ENCODE measurements around the gene ZSCAN25. TPM values are rescaled to one million over a fixed set of nuclear protein-coding genes. Genes with fewer than 3 reads are reported as not detected.

The ZSCAN25 gene
- total RNA-seq, 1 experiment from 2014 or later: 3.8 TPM

GRCh38 chr7:99665312-99666012, 48.7 kb downstream of the ZSCAN25 start:
- Histone ChIP-seq H3K4me3 (no peak overlapping the region), H3K9me3 (no peaks in the 10 kb centered on the region)
- DNase-seq: no peak

DNA sequence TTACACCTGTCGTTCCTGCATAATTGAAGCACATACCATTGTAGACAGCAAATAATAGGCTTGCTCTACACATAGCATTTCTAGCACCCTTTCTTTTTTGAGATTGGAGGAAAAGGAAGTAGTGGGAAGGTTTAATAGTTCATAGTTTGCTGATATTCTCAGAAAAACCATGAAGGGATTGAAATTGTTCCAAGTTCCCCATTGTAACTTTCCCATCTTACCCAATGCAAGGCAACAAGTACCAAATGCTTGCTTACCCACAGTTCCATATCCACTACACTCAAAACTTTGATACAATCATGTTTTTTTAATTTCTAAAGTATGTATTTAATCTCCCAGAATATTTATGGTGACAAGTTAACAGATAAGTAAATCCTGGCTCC, 49.3 kb downstream of the ZSCAN25 start:
- DNase-seq: no peak
- H3K4me3 ChIP-seq: no peak overlapping the region
- no peaks in the 10 kb centered on the region for H3K27me3 ChIP-seq
- no peaks in the 10 kb centered on the region for H3K36me3 ChIP-seq
- H3K9me3 ChIP-seq: no peaks in the 10 kb centered on the region

More at GRCh38 chr7:99665312-99666012, 48.7 kb downstream of the ZSCAN25 start:
- H3K36me3 ChIP-seq: no peaks in the 10 kb centered on the region
- H3K27me3 ChIP-seq: no peaks in the 10 kb centered on the region

GRCh38 chr7:99667179-99667578, 50.4 kb downstream of the ZSCAN25 start:
- Histone ChIP-seq H3K36me3 (no peaks in the 10 kb centered on the region), H3K4me3 (no peak overlapping the region), H3K27me3 (no peaks in the 10 kb centered on the region), H3K9me3 (no peaks in the 10 kb centered on the region)
- no peak for DNase-seq

- no peak for DNase-seq
- H3K9me3 ChIP-seq: no peaks in the 10 kb centered on the region
Measured at GRCh38 chr7:99668541-99668940, 51.8 kb downstream of the ZSCAN25 start.

DNA sequence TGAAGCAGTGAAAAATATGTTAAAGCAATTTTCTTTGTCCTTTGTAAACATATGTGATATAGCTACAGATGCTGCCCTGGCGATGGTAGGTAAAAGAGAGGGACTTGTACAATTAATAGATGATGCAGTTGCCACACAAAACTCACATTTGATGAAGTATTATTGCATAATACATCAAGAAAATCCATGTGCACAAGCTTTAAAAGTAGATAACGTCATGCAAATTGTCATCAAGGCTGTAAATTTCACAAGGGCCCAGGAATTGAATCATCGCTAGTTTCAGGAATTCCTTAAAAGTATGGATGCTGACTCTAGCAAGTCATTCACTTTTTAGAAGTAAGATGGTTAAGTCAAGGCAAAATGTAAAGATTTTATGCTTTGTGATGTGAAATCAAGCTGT, 53.0 kb downstream of the ZSCAN25 start:
- Histone ChIP-seq H3K27me3 (no peaks in the 10 kb centered on the region), H3K4me3 (no peak overlapping the region), H3K9me3 (no peaks in the 10 kb centered on the region), H3K36me3 (no peaks in the 10 kb centered on the region)
- DNase-seq: no peak

More at GRCh38 chr7:99668541-99668940, 51.8 kb downstream of the ZSCAN25 start:
- no peak overlapping the region for H3K4me3 ChIP-seq
- H3K36me3 ChIP-seq: no peaks in the 10 kb centered on the region
- H3K27me3 ChIP-seq: no peaks in the 10 kb centered on the region

DNA sequence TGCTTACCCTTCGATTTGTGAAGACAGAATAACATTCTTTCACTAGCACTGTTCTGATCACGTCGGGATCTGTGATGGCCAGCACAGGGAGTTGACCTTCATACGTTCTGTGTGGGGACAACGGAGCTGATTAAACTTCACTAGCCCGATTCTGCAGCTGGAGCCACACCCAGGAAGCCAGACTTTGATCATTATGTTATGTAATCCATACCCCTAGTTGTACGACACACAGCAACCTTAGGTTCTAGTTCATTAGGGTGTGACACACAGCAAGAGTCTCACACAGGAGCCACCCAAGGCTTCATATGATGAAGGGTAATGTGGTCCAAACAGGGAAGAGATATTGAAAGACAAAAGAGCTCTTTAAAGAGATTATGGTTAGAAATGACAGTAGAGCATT, 55.8 kb downstream of the ZSCAN25 start:
- DNase-seq: no peak
- no peaks in the 10 kb centered on the region for H3K36me3 ChIP-seq

GRCh38 chr7:99674995-99675742, 58.4 kb downstream of the ZSCAN25 start:
- no peaks in the 10 kb centered on the region for H3K36me3 ChIP-seq
- no peaks in the 10 kb centered on the region for H3K9me3 ChIP-seq
- no peaks in the 10 kb centered on the region for H3K27me3 ChIP-seq
- no peak for DNase-seq
- no peak overlapping the region for H3K4me3 ChIP-seq

More for the DNA sequence above, 55.8 kb downstream of the ZSCAN25 start:
- Histone ChIP-seq H3K4me3 (no peak overlapping the region), H3K27me3 (no peaks in the 10 kb centered on the region), H3K9me3 (no peaks in the 10 kb centered on the region)

DNA sequence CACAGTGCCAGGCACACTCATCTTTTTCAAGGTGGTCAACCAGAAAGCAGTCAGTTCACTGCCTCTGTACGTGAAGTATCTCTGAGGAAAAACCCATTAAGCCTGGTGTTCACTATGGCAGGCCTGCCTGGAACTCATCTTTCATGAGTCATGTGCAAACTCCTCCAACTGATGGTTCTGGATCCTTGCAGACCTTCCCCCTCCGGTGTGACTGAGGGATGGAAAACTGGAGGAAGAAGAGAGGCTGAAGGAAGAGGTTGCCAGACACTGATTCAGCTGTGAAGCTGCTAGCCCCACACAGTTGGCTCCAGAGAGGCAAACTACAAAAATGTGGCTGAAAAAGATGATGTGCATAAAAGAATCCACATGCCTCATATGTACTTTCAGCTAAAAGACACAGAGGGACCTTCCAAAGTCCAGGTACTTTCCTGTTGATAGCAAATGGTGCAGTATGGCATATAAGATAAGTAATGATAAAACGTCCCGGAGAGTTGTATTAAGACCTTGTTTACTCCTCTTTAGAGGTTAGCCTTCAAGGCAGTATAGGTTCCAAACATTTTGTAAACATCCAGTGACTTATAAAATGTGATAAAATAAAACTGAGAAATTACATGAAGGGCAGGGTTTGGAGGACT, 60.4 kb downstream of the ZSCAN25 start:
- no peaks in the 10 kb centered on the region for H3K36me3 ChIP-seq
- no peaks in the 10 kb centered on the region for H3K9me3 ChIP-seq
- peak; percentile 12 for DNase-seq
- H3K4me3 ChIP-seq: no peak overlapping the region
- H3K27me3 ChIP-seq: no peaks in the 10 kb centered on the region

GRCh38 chr7:99677648-99678045, 60.9 kb downstream of the ZSCAN25 start:
- H3K36me3 ChIP-seq: no peaks in the 10 kb centered on the region
- H3K9me3 ChIP-seq: no peaks in the 10 kb centered on the region
- DNase-seq: no peak
- no peak overlapping the region for H3K4me3 ChIP-seq
- no peaks in the 10 kb centered on the region for H3K27me3 ChIP-seq

DNA sequence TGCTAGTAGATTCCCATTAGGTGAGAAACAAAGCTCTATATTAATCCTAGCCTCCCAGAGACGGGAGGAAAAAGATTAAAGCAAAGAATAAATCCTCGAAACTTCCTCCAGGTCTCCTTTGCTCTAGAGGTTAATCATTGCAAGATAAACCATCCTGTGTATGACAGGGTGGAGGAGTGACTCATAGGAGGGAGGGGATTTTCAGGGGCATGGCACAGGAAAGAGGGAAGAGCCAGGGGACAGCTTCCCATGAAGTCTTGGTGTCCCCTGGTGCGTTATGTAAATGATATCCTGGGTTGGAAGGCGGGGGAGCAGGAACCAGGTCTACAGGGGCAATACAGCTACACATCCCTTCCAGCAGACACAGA, 62.3 kb downstream of the ZSCAN25 start:
- no peaks in the 10 kb centered on the region for H3K27me3 ChIP-seq
- DNase-seq: peak; percentile 25
- no peaks in the 10 kb centered on the region for H3K9me3 ChIP-seq
- H3K4me3 ChIP-seq: no peak overlapping the region
- no peaks in the 10 kb centered on the region for H3K36me3 ChIP-seq

DNA sequence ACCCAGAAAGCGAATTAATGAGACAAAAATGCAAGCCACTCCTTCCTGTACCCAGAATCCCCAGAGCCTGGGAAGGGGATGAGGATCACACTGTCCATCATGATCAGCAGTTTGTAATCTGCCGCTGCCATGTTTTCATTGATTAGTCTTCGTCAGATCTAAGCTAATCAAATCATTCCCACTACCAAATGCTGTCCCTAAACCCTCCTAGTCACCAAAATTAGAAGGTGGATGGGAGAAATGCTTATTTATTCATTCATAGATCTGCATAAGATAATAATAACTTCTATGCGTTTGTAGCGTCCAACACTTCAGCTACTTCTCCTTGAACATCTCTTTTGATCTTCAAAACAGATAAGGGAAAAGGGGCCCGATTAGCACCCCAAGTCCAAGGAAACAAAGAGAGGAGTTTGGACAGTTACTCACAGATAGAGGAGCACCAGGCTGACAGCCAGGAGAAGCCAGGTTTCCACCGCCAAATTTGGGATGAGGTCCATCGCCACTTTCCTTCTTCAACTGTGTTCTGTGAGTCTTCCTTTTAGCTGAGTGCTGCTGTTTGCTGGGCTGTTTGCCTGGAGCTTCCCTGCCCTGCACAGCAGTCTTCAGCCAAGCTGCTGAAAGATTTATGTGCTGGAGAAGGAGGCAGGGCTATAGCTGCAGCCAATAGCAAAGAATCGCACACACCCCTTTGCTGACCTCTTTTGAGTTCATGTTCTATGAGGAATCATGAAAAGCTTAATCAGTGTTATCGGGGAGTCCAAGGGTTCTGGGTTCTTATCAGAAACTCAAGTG, 62.9 kb downstream of the ZSCAN25 start, which contains the start of gene CYP3A5:
CYP3A5 (minus strand) TSS at position 597 of the 792 bp plus-strand sequence; CDS start at position 497, 100 bp downstream.
- Histone ChIP-seq H3K27me3 (no peaks in the 10 kb centered on the region), H3K4me3 (no peak within 1 kb of the TSS), H3K9me3 (no peaks in the 10 kb centered on the region), H3K36me3 (no peaks in the 10 kb centered on the region)
- peak; percentile 54 for DNase-seq

Other genes with a start within 250 kb of the ZSCAN25 start
- 164 and 230 TPM in 2 replicates for gene ARPC1B, start 242.2 kb upstream of the ZSCAN25 start, total RNA-seq (2014; rRNA removed; shearing (Covaris generic); ENCODE audit: low replicate concordance)
- 156 and 207 TPM in 2 replicates for gene PDAP1, start 208.3 kb upstream of the ZSCAN25 start, total RNA-seq (2014; rRNA removed; shearing (Covaris generic); ENCODE audit: low replicate concordance)
- 52.0 and 69.0 TPM in 2 replicates for gene BUD31, start 208.0 kb upstream of the ZSCAN25 start, total RNA-seq (2014; rRNA removed; shearing (Covaris generic); ENCODE audit: low replicate concordance)
- gene PTCD1, start 178.1 kb upstream of the ZSCAN25 start, total RNA-seq (2014; rRNA removed; shearing (Covaris generic); ENCODE audit: low replicate concordance): 6.9 and 7.3 TPM in 2 replicates
- 9.3 and 15.3 TPM in 2 replicates for gene CPSF4, start 178.0 kb upstream of the ZSCAN25 start, total RNA-seq (2014; rRNA removed; shearing (Covaris generic); ENCODE audit: low replicate concordance)
- gene ATP5MF, start 150.8 kb upstream of the ZSCAN25 start, total RNA-seq (2014; rRNA removed; shearing (Covaris generic); ENCODE audit: low replicate concordance): 1,206 and 1,207 TPM in 2 replicates
- gene ZNF789, start 144.1 kb upstream of the ZSCAN25 start, total RNA-seq (2014; rRNA removed; shearing (Covaris generic); ENCODE audit: low replicate concordance): 4.2 and 5.0 TPM in 2 replicates
- 10.4 and 13.3 TPM in 2 replicates for gene ZNF394, start 116.7 kb upstream of the ZSCAN25 start, total RNA-seq (2014; rRNA removed; shearing (Covaris generic); ENCODE audit: low replicate concordance)
- gene ZKSCAN5, start 112.3 kb upstream of the ZSCAN25 start, total RNA-seq (2014; rRNA removed; shearing (Covaris generic); ENCODE audit: low replicate concordance): 4.4 and 9.4 TPM in 2 replicates
- 0.72 and 5.1 TPM in 2 replicates for gene FAM200A, start 64.8 kb upstream of the ZSCAN25 start, total RNA-seq (2014; rRNA removed; shearing (Covaris generic); ENCODE audit: low replicate concordance)
- gene ZNF655, start 58.3 kb upstream of the ZSCAN25 start, total RNA-seq (2014; rRNA removed; shearing (Covaris generic); ENCODE audit: low replicate concordance): 23.1 and 36.7 TPM in 2 replicates
- gene TMEM225B, start 18.7 kb upstream of the ZSCAN25 start, total RNA-seq (2014; rRNA removed; shearing (Covaris generic); ENCODE audit: low replicate concordance): not detected in 2 replicates
- gene CYP3A5, start 63.0 kb downstream of the ZSCAN25 start, total RNA-seq (2014; rRNA removed; shearing (Covaris generic); ENCODE audit: low replicate concordance): not detected in 2 replicates
- not detected in 2 replicates for gene CYP3A7, start 118.2 kb downstream of the ZSCAN25 start, total RNA-seq (2014; rRNA removed; shearing (Covaris generic); ENCODE audit: low replicate concordance)
- not detected in 2 replicates for gene CYP3A4, start 167.2 kb downstream of the ZSCAN25 start, total RNA-seq (2014; rRNA removed; shearing (Covaris generic); ENCODE audit: low replicate concordance)
- gene CYP3A43, start 211.1 kb downstream of the ZSCAN25 start, total RNA-seq (2014; rRNA removed; shearing (Covaris generic); ENCODE audit: low replicate concordance): not detected in 2 replicates

All from MG63 (cell line).